ENCODE measurements around the gene ITPRID1.

DNA sequence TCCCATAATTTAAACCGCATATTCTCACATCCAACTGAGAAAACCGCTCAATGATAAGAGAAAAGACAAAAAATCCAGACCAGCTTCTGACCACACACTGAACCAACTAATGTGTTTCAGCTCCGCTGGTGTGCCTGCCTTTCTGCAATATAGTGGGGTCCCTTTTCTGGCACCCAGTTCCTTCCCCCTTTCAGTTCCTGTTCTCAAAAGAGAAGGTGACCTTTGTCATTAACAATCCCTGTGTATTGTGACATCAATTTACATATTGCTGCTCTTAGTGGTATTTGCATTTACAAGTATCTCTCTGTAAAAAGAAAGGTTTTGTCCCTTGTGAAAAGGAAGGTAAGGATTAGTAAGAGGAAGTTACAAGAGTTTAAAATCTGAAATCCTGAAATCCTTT, 174.5 kb downstream of the ITPRID1 start:
- TF ChIP-seq, protein P1, sequence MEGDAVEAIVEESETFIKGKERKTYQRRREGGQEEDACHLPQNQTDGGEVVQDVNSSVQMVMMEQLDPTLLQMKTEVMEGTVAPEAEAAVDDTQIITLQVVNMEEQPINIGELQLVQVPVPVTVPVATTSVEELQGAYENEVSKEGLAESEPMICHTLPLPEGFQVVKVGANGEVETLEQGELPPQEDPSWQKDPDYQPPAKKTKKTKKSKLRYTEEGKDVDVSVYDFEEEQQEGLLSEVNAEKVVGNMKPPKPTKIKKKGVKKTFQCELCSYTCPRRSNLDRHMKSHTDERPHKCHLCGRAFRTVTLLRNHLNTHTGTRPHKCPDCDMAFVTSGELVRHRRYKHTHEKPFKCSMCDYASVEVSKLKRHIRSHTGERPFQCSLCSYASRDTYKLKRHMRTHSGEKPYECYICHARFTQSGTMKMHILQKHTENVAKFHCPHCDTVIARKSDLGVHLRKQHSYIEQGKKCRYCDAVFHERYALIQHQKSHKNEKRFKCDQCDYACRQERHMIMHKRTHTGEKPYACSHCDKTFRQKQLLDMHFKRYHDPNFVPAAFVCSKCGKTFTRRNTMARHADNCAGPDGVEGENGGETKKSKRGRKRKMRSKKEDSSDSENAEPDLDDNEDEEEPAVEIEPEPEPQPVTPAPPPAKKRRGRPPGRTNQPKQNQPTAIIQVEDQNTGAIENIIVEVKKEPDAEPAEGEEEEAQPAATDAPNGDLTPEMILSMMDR (IDR thresholded peaks at IDR 0.05 in 2 of 3, conservative IDR thresholded peaks at IDR 0.05 in 1 of 3; ENCODE audit: insufficient read depth in 2 of 3, low read depth in 1 of 3, low read length in 3 of 3), result no peak
- TF ChIP-seq ZKSCAN1 (IDR thresholded peaks at IDR 0.05; ENCODE audit: low read depth, low read length) (no peak), KLF10 (CRISPR knock-in tag; IDR thresholded peaks at IDR 0.05) (no peak)
- TF ChIP-seq, protein P2, sequence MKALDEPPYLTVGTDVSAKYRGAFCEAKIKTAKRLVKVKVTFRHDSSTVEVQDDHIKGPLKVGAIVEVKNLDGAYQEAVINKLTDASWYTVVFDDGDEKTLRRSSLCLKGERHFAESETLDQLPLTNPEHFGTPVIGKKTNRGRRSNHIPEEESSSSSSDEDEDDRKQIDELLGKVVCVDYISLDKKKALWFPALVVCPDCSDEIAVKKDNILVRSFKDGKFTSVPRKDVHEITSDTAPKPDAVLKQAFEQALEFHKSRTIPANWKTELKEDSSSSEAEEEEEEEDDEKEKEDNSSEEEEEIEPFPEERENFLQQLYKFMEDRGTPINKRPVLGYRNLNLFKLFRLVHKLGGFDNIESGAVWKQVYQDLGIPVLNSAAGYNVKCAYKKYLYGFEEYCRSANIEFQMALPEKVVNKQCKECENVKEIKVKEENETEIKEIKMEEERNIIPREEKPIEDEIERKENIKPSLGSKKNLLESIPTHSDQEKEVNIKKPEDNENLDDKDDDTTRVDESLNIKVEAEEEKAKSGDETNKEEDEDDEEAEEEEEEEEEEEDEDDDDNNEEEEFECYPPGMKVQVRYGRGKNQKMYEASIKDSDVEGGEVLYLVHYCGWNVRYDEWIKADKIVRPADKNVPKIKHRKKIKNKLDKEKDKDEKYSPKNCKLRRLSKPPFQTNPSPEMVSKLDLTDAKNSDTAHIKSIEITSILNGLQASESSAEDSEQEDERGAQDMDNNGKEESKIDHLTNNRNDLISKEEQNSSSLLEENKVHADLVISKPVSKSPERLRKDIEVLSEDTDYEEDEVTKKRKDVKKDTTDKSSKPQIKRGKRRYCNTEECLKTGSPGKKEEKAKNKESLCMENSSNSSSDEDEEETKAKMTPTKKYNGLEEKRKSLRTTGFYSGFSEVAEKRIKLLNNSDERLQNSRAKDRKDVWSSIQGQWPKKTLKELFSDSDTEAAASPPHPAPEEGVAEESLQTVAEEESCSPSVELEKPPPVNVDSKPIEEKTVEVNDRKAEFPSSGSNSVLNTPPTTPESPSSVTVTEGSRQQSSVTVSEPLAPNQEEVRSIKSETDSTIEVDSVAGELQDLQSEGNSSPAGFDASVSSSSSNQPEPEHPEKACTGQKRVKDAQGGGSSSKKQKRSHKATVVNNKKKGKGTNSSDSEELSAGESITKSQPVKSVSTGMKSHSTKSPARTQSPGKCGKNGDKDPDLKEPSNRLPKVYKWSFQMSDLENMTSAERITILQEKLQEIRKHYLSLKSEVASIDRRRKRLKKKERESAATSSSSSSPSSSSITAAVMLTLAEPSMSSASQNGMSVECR (CRISPR knock-in tag; IDR thresholded peaks at IDR 0.05), result no peak
- TF ChIP-seq, protein P3, sequence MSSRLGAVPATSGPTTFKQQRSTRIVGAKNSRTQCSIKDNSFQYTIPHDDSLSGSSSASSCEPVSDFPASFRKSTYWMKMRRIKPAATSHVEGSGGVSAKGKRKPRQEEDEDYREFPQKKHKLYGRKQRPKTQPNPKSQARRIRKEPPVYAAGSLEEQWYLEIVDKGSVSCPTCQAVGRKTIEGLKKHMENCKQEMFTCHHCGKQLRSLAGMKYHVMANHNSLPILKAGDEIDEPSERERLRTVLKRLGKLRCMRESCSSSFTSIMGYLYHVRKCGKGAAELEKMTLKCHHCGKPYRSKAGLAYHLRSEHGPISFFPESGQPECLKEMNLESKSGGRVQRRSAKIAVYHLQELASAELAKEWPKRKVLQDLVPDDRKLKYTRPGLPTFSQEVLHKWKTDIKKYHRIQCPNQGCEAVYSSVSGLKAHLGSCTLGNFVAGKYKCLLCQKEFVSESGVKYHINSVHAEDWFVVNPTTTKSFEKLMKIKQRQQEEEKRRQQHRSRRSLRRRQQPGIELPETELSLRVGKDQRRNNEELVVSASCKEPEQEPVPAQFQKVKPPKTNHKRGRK (tag; IDR thresholded peaks at IDR 0.05), result no peak
